DOHH2 (cell line): ENCODE data around the gene TUSC2.

ENCODE experiments used
- EZH2phosphoT487 ChIP-seq: fragments of 200-600 bp; sonication (generic); IDR thresholded peaks from 2 replicates; pipeline ENCODE4 v1.6.1; 2017; ENCODE audit warnings: borderline replicate concordance, mild to moderate bottlenecking, antibody characterized with exemption, low read length, moderate library complexity, mixed read lengths
- TF ChIP-seq, protein P1 (sequence below): fragments of 200-600 bp; sonication (generic); IDR thresholded peaks from one replicate; pipeline ENCODE4 v1.5.1; 2014; ENCODE audit warnings: antibody characterized with exemption, mild to moderate bottlenecking, low read depth, low read length; ENCODE audit not compliant: poor library complexity, severe bottlenecking

DNA sequence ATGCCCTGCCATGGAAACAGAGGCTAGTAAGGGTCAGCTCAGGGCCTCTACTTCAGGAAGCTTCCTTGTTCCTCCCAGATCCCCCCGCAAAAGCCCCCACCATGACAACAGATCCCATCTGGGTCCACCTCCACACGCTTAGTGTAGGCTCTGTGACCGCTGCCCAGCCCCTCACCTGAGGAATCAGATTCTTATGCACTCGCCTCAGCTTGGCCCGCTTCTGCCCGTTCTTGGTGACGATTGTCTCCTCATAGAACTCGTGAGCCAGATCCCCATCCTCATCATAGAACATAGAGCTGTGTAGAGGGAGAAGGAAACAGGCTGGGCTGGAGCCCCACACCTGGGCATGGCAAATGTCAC, 1.9 kb downstream of the TUSC2 start:
- TF ChIP-seq, protein P1, sequence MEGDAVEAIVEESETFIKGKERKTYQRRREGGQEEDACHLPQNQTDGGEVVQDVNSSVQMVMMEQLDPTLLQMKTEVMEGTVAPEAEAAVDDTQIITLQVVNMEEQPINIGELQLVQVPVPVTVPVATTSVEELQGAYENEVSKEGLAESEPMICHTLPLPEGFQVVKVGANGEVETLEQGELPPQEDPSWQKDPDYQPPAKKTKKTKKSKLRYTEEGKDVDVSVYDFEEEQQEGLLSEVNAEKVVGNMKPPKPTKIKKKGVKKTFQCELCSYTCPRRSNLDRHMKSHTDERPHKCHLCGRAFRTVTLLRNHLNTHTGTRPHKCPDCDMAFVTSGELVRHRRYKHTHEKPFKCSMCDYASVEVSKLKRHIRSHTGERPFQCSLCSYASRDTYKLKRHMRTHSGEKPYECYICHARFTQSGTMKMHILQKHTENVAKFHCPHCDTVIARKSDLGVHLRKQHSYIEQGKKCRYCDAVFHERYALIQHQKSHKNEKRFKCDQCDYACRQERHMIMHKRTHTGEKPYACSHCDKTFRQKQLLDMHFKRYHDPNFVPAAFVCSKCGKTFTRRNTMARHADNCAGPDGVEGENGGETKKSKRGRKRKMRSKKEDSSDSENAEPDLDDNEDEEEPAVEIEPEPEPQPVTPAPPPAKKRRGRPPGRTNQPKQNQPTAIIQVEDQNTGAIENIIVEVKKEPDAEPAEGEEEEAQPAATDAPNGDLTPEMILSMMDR: no peak
- no peak for TF ChIP-seq EZH2phosphoT487
